CD4-positive, alpha-beta T cell treated with Interleukin-2 at 100 ng/mL for 4 hours (primary cell): ENCODE results near the gene GPSM1.
A peak's percentile ranks its signal among the peaks of the same experiment; 100 is the strongest.
"Not testable (repeated sequence)": the region's sequence is repeated elsewhere in the genome, so short reads cannot be mapped to it uniquely, and the experiment has no call there.

ENCODE experiments used
- DNase-seq: peaks from one replicate; pipeline ENCODE4 v3.0.0-alpha.2; 2020; ENCODE audit warnings: low spot score

The GPSM1 gene

GRCh38 chr9:136395345-136396218 lies 68.2 kb downstream of the GPSM1 start:
- DNase-seq, result no peak

- no peak for DNase-seq
Measured at GRCh38 chr9:136396219-136396515, 68.8 kb downstream of the GPSM1 start.

GRCh38 chr9:136397643-136398042 lies 70.3 kb downstream of the GPSM1 start:
- DNase-seq, result no peak

- no peak for DNase-seq
Measured at GRCh38 chr9:136398286-136398685, 70.9 kb downstream of the GPSM1 start.

DNA sequence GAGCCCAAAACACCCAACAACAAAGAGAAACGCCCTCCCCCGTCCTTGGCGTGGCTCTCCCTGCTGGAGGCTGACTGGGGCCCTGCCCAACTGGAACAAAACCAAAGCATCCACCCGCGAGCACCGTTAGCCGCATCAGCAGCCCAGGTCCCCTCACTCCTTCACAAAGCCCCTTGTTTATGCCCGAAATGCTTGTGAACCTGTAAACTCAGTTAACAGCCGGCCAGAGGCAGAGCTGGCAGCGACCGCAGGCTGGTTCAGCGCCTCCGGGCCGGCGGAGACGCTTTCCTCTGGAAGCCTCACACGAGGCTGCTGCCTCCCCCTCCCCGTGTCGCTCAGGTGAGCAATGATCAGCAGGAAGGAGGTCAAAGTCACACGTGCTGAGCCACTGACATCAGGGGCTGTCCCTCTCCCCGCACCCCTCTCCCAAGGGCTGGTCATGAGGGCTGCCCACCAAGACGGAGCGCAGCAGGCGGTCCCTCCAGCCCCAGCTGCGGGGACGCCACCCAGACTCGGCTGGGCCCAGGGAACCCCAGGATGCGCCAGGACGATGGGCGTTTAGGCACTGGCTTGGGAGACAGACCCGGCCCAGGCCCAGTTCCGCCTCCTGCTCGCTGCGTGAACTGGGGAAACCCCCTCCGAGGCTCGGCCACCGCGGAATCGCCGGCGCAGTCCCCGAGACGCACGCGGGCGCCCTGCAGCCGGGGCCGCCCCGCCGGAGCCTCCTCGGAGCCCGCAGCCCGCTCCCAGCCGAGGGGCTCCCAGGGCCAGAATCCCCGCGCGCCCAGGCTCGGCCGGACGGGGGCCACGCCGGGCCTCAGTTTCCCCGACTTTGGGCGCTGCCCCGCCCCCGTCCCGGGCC lies 72.1 kb downstream of the GPSM1 start:
- peak; percentile 32 for DNase-seq

GRCh38 chr9:136400038-136400834 lies 72.9 kb downstream of the GPSM1 start, which contains the start of gene SNAPC4:
Gene SNAPC4 (minus strand): TSS chr9:136400170. CDS start chr9:136398428, 1,742 bp downstream.
- DNase-seq, result peak; percentile 88

DNA sequence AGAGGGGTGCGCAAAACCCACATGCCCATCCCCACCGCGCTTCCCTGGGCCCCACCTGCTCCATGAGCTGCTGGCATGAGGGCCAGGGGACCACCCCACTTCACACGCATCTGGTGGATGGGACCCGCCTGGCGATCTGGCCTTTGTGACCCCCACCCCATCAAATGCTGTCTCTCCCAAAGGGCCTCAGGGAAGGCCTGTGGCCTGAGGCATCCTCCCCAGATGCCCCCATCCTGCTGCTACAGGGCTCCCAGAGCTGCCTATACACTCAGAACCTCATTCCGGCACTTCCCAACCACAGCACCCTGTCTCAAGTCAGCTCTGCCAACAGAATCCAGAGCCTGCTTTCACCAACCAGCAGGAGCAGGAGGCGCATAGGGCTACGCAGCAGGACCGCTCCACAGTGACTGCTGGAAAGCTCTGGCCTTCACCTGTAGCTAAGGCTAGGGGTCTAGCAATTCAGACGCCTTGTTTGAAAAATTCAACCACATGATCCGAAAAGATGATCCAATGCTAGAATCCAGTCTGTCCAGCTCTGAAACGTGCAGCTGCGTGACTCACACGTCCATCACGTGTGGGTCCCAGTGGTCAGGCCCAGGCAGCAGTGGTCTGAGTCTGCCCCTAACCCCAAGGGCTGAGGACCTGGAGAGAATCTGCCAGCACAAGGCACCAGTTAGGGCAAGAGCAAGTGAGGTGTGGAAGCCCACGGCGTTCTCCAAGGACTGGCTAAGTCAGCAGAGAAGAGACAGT lies 74.0 kb downstream of the GPSM1 start:
- DNase-seq, result no peak

DNA sequence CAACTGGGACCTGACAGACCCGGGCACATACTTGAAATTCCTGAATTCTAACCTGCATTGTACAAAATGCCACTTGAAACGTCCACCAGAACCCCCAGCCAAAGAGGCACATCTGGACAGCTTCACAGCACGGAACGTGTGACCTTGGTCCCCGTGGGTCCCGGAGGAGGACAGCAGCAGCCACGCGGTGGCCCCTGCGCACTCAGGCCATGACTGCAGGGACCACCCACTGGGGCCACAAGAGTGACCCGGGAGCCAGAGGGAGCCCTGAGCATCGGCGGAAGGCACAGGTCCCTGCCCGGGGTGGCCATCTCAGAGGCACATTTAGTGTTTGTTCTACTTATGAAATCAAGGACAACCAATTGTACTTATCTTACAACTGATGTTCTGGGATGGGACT lies 74.7 kb downstream of the GPSM1 start:
- no peak for DNase-seq

DNA sequence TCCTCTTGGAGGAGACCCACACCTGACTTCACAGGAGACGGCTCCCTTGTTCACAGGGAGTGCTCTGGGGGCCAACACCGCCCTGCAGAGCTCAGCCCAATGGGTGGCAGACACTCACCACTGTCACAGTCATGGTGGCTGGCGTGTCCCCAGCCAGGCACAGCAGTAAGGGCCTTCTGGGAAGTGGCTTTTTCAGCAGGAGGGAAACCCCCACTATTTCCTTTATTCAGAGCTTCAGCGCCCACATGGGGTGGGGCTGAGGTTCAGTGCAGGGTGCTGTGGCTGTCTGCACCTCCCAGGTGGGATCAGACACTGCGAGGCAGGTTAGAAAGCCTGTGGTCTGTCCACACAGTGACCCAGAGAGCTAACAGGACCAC lies 76.2 kb downstream of the GPSM1 start:
- DNase-seq, result peak; percentile 89

DNA sequence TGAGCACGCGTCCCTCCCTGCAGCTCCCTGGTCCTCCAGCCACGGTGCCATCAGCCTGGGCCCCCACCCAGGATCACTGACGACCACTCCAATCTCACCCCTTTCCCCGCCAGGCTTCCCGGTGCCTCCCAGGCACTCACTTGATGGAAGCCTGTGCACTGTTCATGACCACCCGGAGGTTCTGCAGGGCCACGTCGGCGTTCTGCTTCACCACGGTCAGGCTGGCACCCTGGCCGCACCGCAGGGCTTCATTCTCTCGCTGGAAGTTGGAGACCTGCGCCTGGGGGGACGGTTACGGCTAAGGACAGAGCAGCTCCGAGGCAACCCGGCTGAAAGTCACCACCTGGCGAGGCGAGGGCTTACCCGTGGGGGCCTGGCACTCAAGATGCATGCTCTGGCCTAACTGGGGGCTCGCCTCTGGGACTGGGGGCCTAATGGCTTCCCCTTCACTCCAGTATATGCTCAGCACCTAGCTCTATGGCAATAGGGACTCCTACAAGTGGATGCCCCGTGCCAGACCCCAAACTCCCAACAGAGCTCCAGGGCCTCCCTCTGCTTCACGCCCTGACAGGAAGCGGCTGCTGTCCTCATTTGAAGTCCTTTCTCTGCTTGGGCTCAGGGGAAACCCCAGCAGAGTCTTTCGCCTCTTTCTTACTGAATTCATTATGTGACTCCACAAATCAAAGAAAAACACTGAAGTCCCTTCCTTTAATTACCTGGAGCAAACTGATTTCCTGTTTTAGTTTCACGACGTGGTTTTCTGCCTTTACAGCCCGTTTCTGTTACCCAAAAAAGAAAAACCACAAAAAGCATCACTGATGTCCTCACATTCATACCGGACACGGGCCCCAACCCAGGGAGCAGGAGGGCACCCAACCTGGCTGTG lies 76.8 kb downstream of the GPSM1 start:
- DNase-seq, result peak; percentile 47

- no peak for DNase-seq
Measured at GRCh38 chr9:136404801-136405136, 77.4 kb downstream of the GPSM1 start.

DNA sequence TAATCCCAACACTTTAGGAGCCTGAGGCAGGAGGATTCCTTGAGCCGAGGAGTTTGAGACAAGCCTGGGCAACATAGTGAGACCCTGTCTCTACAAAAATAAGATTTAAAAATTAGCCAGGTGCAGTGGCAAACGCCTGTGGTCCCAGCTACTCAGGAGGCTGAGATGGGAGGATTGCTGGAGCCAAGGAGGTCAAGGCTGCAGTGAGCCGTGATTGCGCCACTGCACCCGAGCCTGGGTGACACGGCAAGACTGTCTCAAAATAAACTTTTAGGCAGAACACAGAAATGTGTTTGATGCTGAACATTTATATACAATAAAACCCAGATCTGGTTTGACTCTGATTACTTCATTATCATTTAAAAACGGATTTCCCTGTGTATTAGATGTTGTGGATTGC lies 78.1 kb downstream of the GPSM1 start:
- no peak for DNase-seq

GRCh38 chr9:136405904-136406303 lies 78.6 kb downstream of the GPSM1 start:
- not testable (repeated sequence) for DNase-seq

- not testable (repeated sequence) for DNase-seq
Measured at GRCh38 chr9:136407061-136407460, 79.7 kb downstream of the GPSM1 start.

GRCh38 chr9:136407911-136408310 lies 80.6 kb downstream of the GPSM1 start:
- DNase-seq, result peak; percentile 16
